Astrocyte (in vitro differentiated cells and primary cell): Measurements from ENCODE around the gene RAPGEF2. TPM values are rescaled to one million over a fixed set of nuclear protein-coding genes. Genes with fewer than 3 reads are reported as not detected.
"Not testable (repeated sequence)": the region's sequence is repeated elsewhere in the genome, so short reads cannot be mapped to it uniquely, and the experiment has no call there.

Experiments used
- DNase-seq: peaks from one replicate; pipeline ENCODE4 v3.0.0-alpha.2; 2010; ENCODE audit warnings: low read depth
- FAIRE-seq: peaks from 2 replicates; lab custom pipeline; 2011; peaks lifted over from hg19 to GRCh38; lab: Jason Lieb, UNC
- H2AFZ ChIP-seq: 2 replicates; pipeline ENCODE4 v1.6.0; 2012; ENCODE audit warnings: low read depth, low read length, inconsistent platforms
- H3K27ac ChIP-seq: 2 replicates; pipeline ENCODE4 v1.5.1; 2011; ENCODE audit warnings: low read depth, low read length, inconsistent platforms
- H3K27me3 ChIP-seq: 2 replicates; pipeline ENCODE4 v1.6.0; 2011; ENCODE audit warnings: low read length, inconsistent platforms; ENCODE audit not compliant: insufficient read depth
- H3K36me3 ChIP-seq: 2 replicates; pipeline ENCODE4 v1.5.1; 2011; ENCODE audit warnings: low read length, inconsistent platforms; ENCODE audit not compliant: insufficient read depth
- H3K4me1 ChIP-seq: 2 replicates; pipeline ENCODE4 v1.5.1; 2011; ENCODE audit warnings: low read length, inconsistent platforms; ENCODE audit not compliant: insufficient read depth
- H3K4me2 ChIP-seq: 2 replicates; pipeline ENCODE4 v1.6.0; 2012; ENCODE audit warnings: low read length, inconsistent platforms
- H3K4me3 ChIP-seq: 2 replicates; pipeline ENCODE4 v1.5.1; 2011; ENCODE audit warnings: low read depth, mild to moderate bottlenecking, low read length, inconsistent platforms; ENCODE audit not compliant: insufficient read depth
- H3K79me2 ChIP-seq: 2 replicates; pipeline ENCODE4 v1.6.0; 2012; ENCODE audit warnings: mild to moderate bottlenecking, low read length, inconsistent platforms; ENCODE audit not compliant: insufficient read depth
- H3K9ac ChIP-seq: 2 replicates; pipeline ENCODE4 v1.6.0; 2012; ENCODE audit warnings: mild to moderate bottlenecking, low read length, inconsistent platforms
- H3K9me3 ChIP-seq: 2 replicates; pipeline ENCODE4 v1.5.1; 2012; ENCODE audit warnings: low read depth, mild to moderate bottlenecking, low read length, inconsistent platforms; ENCODE audit not compliant: insufficient read depth
- H4K20me1 ChIP-seq: 2 replicates; pipeline ENCODE4 v1.6.0; 2012; ENCODE audit warnings: low read length, inconsistent platforms; ENCODE audit not compliant: insufficient read depth
- H3K27ac Mint-ChIP-seq: one replicate; pipeline ENCODE4 v1.8.0; 2021; ENCODE audit warnings: mild to moderate bottlenecking, mixed read lengths; ENCODE audit not compliant: unreplicated experiment
- H3K27me3 Mint-ChIP-seq: one replicate; pipeline ENCODE4 v1.8.0; 2021; ENCODE audit warnings: low read depth, mixed read lengths; ENCODE audit not compliant: unreplicated experiment
- H3K36me3 Mint-ChIP-seq: one replicate; pipeline ENCODE4 v1.8.0; 2021; ENCODE audit warnings: low read depth, mixed read lengths; ENCODE audit not compliant: unreplicated experiment
- H3K4me1 Mint-ChIP-seq: one replicate; pipeline ENCODE4 v1.8.0; 2021; ENCODE audit warnings: low read depth, mixed read lengths; ENCODE audit not compliant: unreplicated experiment
- H3K4me3 Mint-ChIP-seq: one replicate; pipeline ENCODE4 v1.8.0; 2021; ENCODE audit warnings: mild to moderate bottlenecking, moderate library complexity, mixed read lengths; ENCODE audit not compliant: unreplicated experiment
- H3K9me3 Mint-ChIP-seq: one replicate; pipeline ENCODE4 v1.8.0; 2021; ENCODE audit warnings: mild to moderate bottlenecking, mixed read lengths; ENCODE audit not compliant: unreplicated experiment
- CTCF ChIP-seq: IDR thresholded peaks from 2 replicates; pipeline ENCODE4 v1.5.1; 2011; ENCODE audit warnings: low read depth, mild to moderate bottlenecking, inconsistent platforms, low read length, moderate library complexity; ENCODE audit not compliant: insufficient read depth
- EZH2 ChIP-seq: IDR thresholded peaks from 2 replicates; pipeline ENCODE4 v1.6.1; 2012; ENCODE audit warnings: mild to moderate bottlenecking, low read length, inconsistent platforms; ENCODE audit not compliant: insufficient read depth
- total RNA-seq: library from RNA; stranded (reverse); gene quantifications from 2 replicates; pipeline ENCODE4 v1.2.1, GENCODE V29; 2021

RAPGEF2 gene
- total RNA-seq, 1 donor from 2014 or later, result 59.0 TPM

GRCh38 chr4:159079074-159079473 is 23.8 kb upstream of the RAPGEF2 start:
- DNase-seq (no peak), FAIRE-seq (no peak)

GRCh38 chr4:159086606-159087005 is 16.3 kb upstream of the RAPGEF2 start:
- no peaks in the 10 kb centered on the region for H3K4me1 Mint-ChIP-seq
- H3K4me2 ChIP-seq, result no peak overlapping the region
- no peak overlapping the region for H3K27ac Mint-ChIP-seq
- no peaks in the 10 kb centered on the region for H3K36me3 Mint-ChIP-seq
- H3K9me3 Mint-ChIP-seq, result no peaks in the 10 kb centered on the region
- H3K36me3 ChIP-seq, result no peaks in the 10 kb centered on the region
- no peak overlapping the region for H3K9ac ChIP-seq
- FAIRE-seq, result no peak
- no peaks in the 10 kb centered on the region for H3K27me3 Mint-ChIP-seq
- no peaks in the 10 kb centered on the region for H3K9me3 ChIP-seq
- H3K79me2 ChIP-seq, result no peaks in the 10 kb centered on the region
- H3K4me3 ChIP-seq, result no peak overlapping the region
- no peak for DNase-seq
- H3K27me3 ChIP-seq, result no peaks in the 10 kb centered on the region
- no peak overlapping the region for H3K27ac ChIP-seq
- H2AFZ ChIP-seq, result no peak overlapping the region
- no peaks in the 10 kb centered on the region for H3K4me1 ChIP-seq
- TF ChIP-seq CTCF (no peak), EZH2 (no peak)
- H4K20me1 ChIP-seq, result no peaks in the 10 kb centered on the region
- no peak overlapping the region for H3K4me3 Mint-ChIP-seq

More at GRCh38 chr4:159079074-159079473, 23.8 kb upstream of the RAPGEF2 start:
- no peaks in the 10 kb centered on the region for H4K20me1 ChIP-seq
- no peak overlapping the region for H3K9ac ChIP-seq
- no peaks in the 10 kb centered on the region for H3K4me1 ChIP-seq
- H2AFZ ChIP-seq, result no peak overlapping the region
- H3K36me3 ChIP-seq, result no peaks in the 10 kb centered on the region
- H3K4me3 ChIP-seq, result no peak overlapping the region
- Mint-ChIP-seq H3K27ac (no peak overlapping the region), H3K4me3 (no peak overlapping the region), H3K27me3 (no peaks in the 10 kb centered on the region), H3K9me3 (no peaks in the 10 kb centered on the region), H3K4me1 (no peaks in the 10 kb centered on the region), H3K36me3 (no peaks in the 10 kb centered on the region)
- no peaks in the 10 kb centered on the region for H3K9me3 ChIP-seq
- H3K79me2 ChIP-seq, result no peaks in the 10 kb centered on the region
- no peak overlapping the region for H3K27ac ChIP-seq
- no peak overlapping the region for H3K4me2 ChIP-seq
- H3K27me3 ChIP-seq, result no peaks in the 10 kb centered on the region
- TF ChIP-seq CTCF (no peak), EZH2 (no peak)

GRCh38 chr4:159090255-159090654 is 12.6 kb upstream of the RAPGEF2 start:
- TF ChIP-seq EZH2 (no peak), CTCF (no peak)
- no peaks in the 10 kb centered on the region for H3K27me3 ChIP-seq
- H3K36me3 ChIP-seq, result no peaks in the 10 kb centered on the region
- no peak overlapping the region for H3K4me3 ChIP-seq
- H3K9ac ChIP-seq, result no peak overlapping the region
- no peak for DNase-seq
- H3K79me2 ChIP-seq, result no peaks in the 10 kb centered on the region
- no peaks in the 10 kb centered on the region for H3K4me1 ChIP-seq
- H3K9me3 ChIP-seq, result no peaks in the 10 kb centered on the region
- no peaks in the 10 kb centered on the region for H4K20me1 ChIP-seq
- H3K4me1 Mint-ChIP-seq, result no peaks in the 10 kb centered on the region
- no peaks in the 10 kb centered on the region for H3K36me3 Mint-ChIP-seq
- no peak overlapping the region for H3K4me2 ChIP-seq
- H3K4me3 Mint-ChIP-seq, result no peak overlapping the region
- FAIRE-seq, result no peak
- no peak overlapping the region for H3K27ac ChIP-seq
- no peaks in the 10 kb centered on the region for H3K9me3 Mint-ChIP-seq
- H3K27ac Mint-ChIP-seq, result no peak overlapping the region
- H2AFZ ChIP-seq, result no peak overlapping the region
- no peaks in the 10 kb centered on the region for H3K27me3 Mint-ChIP-seq

GRCh38 chr4:159094156-159094555 is 8.7 kb upstream of the RAPGEF2 start:
- not testable (repeated sequence) for H3K9me3 Mint-ChIP-seq

More at GRCh38 chr4:159094156-159094555, 8.7 kb upstream of the RAPGEF2 start:
- H3K27ac ChIP-seq, H3K4me1 Mint-ChIP-seq, H3K9ac ChIP-seq, H3K4me1 ChIP-seq, H3K4me3 ChIP-seq, H4K20me1 ChIP-seq, DNase-seq, H3K27ac Mint-ChIP-seq, H3K9me3 ChIP-seq, H3K79me2 ChIP-seq, H3K27me3 Mint-ChIP-seq, H3K36me3 ChIP-seq, H3K36me3 Mint-ChIP-seq, H2AFZ ChIP-seq, H3K4me3 Mint-ChIP-seq, H3K27me3 ChIP-seq, H3K4me2 ChIP-seq, FAIRE-seq: not testable (repeated sequence)
